ENCODE results near the gene OR52A1. TPM values are rescaled to one million over a fixed set of nuclear protein-coding genes. Genes with fewer than 3 reads are reported as not detected.
"Not testable (repeated sequence)": the region's sequence is repeated elsewhere in the genome, so short reads cannot be mapped to it uniquely, and the experiment has no call there.

The OR52A1 gene
- total RNA-seq, 2 donors from 2014 or later = not detected

- H3K4me1 ChIP-seq = no peaks in the 10 kb centered on the region
- DNase-seq = no peak
- no peak for TF ChIP-seq CTCF (IDR thresholded peaks at IDR 0.05)
- intact Hi-C loops (cut with DNase I) = no loop called here
- H3K9ac ChIP-seq (ENCODE audit: low read depth in 2 of 2, low read length in 2 of 2) = no peak overlapping the region
- H3K4me3 ChIP-seq = no peak overlapping the region
- no peaks in the 10 kb centered on the region for H3K36me3 ChIP-seq
- no peaks in the 10 kb centered on the region for H3K9me3 ChIP-seq
- no peaks in the 10 kb centered on the region for H3K27me3 ChIP-seq
- H3K27ac ChIP-seq = no peak overlapping the region
Measured at GRCh38 chr11:5174934-5175333, 20.4 kb upstream of the OR52A1 start.

- no peaks in the 10 kb centered on the region for H3K36me3 ChIP-seq
- DNase-seq = no peak
- no peaks in the 10 kb centered on the region for H3K27me3 ChIP-seq
- H3K9ac ChIP-seq (ENCODE audit: low read depth in 2 of 2, low read length in 2 of 2) = no peak overlapping the region
- no peak overlapping the region for H3K4me3 ChIP-seq
- H3K27ac ChIP-seq = no peak overlapping the region
- intact Hi-C loops (cut with DNase I) = no loop called here
- no peak for TF ChIP-seq CTCF (IDR thresholded peaks at IDR 0.05)
- no peaks in the 10 kb centered on the region for H3K9me3 ChIP-seq
- H3K4me1 ChIP-seq = no peaks in the 10 kb centered on the region
Measured at GRCh38 chr11:5171856-5172255, 17.3 kb upstream of the OR52A1 start.

- H3K4me3 ChIP-seq; H3K27ac ChIP-seq; H3K9ac ChIP-seq (ENCODE audit: low read depth in 2 of 2, low read length in 2 of 2); H3K27me3 ChIP-seq; H3K9me3 ChIP-seq; intact Hi-C loops (cut with DNase I); DNase-seq; H3K4me1 ChIP-seq; H3K36me3 ChIP-seq: not testable (repeated sequence)
Measured at GRCh38 chr11:5165898-5166297, 11.3 kb upstream of the OR52A1 start.

GRCh38 chr11:5164807-5165206 is 10.2 kb upstream of the OR52A1 start:
- H3K9ac ChIP-seq (ENCODE audit: low read depth in 2 of 2, low read length in 2 of 2); H3K27me3 ChIP-seq; DNase-seq; H3K27ac ChIP-seq; H3K36me3 ChIP-seq; H3K4me3 ChIP-seq; intact Hi-C loops (cut with DNase I); H3K4me1 ChIP-seq; H3K9me3 ChIP-seq: not testable (repeated sequence)

- H3K27me3 ChIP-seq; H3K9me3 ChIP-seq; H3K36me3 ChIP-seq; intact Hi-C loops (cut with DNase I); DNase-seq; H3K27ac ChIP-seq; H3K4me3 ChIP-seq; H3K4me1 ChIP-seq; H3K9ac ChIP-seq (ENCODE audit: low read depth in 2 of 2, low read length in 2 of 2): not testable (repeated sequence)
Measured at GRCh38 chr11:5161045-5161444, 6.5 kb upstream of the OR52A1 start.

- H3K9ac ChIP-seq (ENCODE audit: low read depth in 2 of 2, low read length in 2 of 2); H3K27ac ChIP-seq; H3K4me3 ChIP-seq; H3K36me3 ChIP-seq; intact Hi-C loops (cut with DNase I); H3K4me1 ChIP-seq; H3K27me3 ChIP-seq; DNase-seq; H3K9me3 ChIP-seq: not testable (repeated sequence)
Measured at GRCh38 chr11:5160217-5160616, 5.7 kb upstream of the OR52A1 start.

GRCh38 chr11:5159806-5160205 is 5.2 kb upstream of the OR52A1 start:
- no peak overlapping the region for H3K27ac ChIP-seq
- H3K4me3 ChIP-seq = no peak overlapping the region
- no peaks in the 10 kb centered on the region for H3K36me3 ChIP-seq
- H3K9me3 ChIP-seq = no peaks in the 10 kb centered on the region
- no peak for TF ChIP-seq CTCF (IDR thresholded peaks at IDR 0.05)
- no peaks in the 10 kb centered on the region for H3K4me1 ChIP-seq
- H3K9ac ChIP-seq (ENCODE audit: low read depth in 2 of 2, low read length in 2 of 2) = no peak overlapping the region
- intact Hi-C loops (cut with DNase I) = no loop called here
- H3K27me3 ChIP-seq = no peaks in the 10 kb centered on the region
- DNase-seq = no peak
